HepG2 (cell line): ENCODE measurements around the gene CFAP61. TPM values are rescaled to one million over a fixed set of nuclear protein-coding genes. Genes with fewer than 3 reads are reported as not detected.

Experiments
- ATAC-seq: fragments of 200-7000 bp; cut with Tn5 transposase; 3 replicates; pipeline ENCODE4 v1.9.1; 2020; ENCODE audit warnings: mild to moderate bottlenecking, moderate library complexity
- BruUV-seq: library from RNA; stranded (reverse); fragments of 400-500 nt; replicated peaks from 2 replicates; lab custom pipeline; 2021; lab: Mats Ljungman, UMichigan
- CTCF ChIA-PET: fragments of 300-600 bp; formaldehyde crosslinking; extraction: SDS; loops from one replicate; lab custom pipeline; 2021; ENCODE audit warnings: low total read pairs, inconsistent platforms, low intra/inter-chr PET ratio; lab: Yijun Ruan, JAX
- POLR2A ChIA-PET: fragments of 350-600 bp; sonication (Branson Sonifier 250); formaldehyde crosslinking; loops from one replicate; lab custom pipeline; 2020; ENCODE audit warnings: antibody characterized with exemption, inconsistent platforms; lab: Yijun Ruan, JAX
- DNase-seq: peaks from one replicate; pipeline ENCODE4 v3.0.0-alpha.2; 2015; ENCODE audit warnings: low spot score
- FAIRE-seq: peaks from 3 replicates; lab custom pipeline; 2011; peaks lifted over from hg19 to GRCh38; lab: Jason Lieb, UNC
- H2AFZ ChIP-seq: one replicate; pipeline ENCODE4 v1.6.1; 2011; ENCODE audit warnings: low read length, inconsistent platforms
- H3K27ac ChIP-seq: fragments of 300-600 bp; 3 replicates; pipeline ENCODE4 v1.8.0; 2011; ENCODE audit warnings: mixed run types, mild to moderate bottlenecking, mixed read lengths, low read length, inconsistent platforms; ENCODE audit not compliant: insufficient read depth; ENCODE audit errors: extremely low read length
- H3K27me3 ChIP-seq, 2 experiments: fragments of 200-600 bp in 1 of 2; 2 replicates in 1 of 2; 3 replicates in 1 of 2; pipeline versions ENCODE4 v1.6.0 to v1.8.0; 2011; ENCODE audit warnings: low read length in 2 of 2, mild to moderate bottlenecking in 2 of 2, moderate library complexity in 2 of 2, inconsistent platforms in 1 of 2; ENCODE audit not compliant: insufficient read depth in 2 of 2, control insufficient read depth in 1 of 2
- H3K36me3 ChIP-seq, 2 experiments: fragments of 200-600 bp in 1 of 2; replicated peaks in 1 of 2; 2 replicates in 1 of 2; 3 replicates in 1 of 2; pipeline versions ENCODE4 v1.5.1 to v1.8.0; 2011; ENCODE audit warnings: low read length in 2 of 2, inconsistent platforms in 1 of 2; ENCODE audit not compliant: insufficient read depth in 2 of 2, control insufficient read depth in 1 of 2
- H3K4me1 ChIP-seq: 2 replicates; pipeline ENCODE4 v1.5.1; 2012; ENCODE audit warnings: low read length, inconsistent platforms; ENCODE audit not compliant: insufficient read depth
- H3K4me2 ChIP-seq: 2 replicates; pipeline ENCODE4 v1.6.0; 2011; ENCODE audit warnings: low read depth, low read length, inconsistent platforms
- H3K4me3 ChIP-seq, 3 experiments: fragments of 200-600 bp in 1 of 3; sonication (generic), shearing (Covaris generic) in 1 of 3; replicated peaks in 1 of 3; 2 replicates each; pipeline ENCODE4 v1.5.1; 2011 to 2016; ENCODE audit warnings: low read length in 3 of 3, inconsistent platforms in 2 of 3, low read depth in 2 of 3, mild to moderate bottlenecking in 2 of 3, control low read depth in 1 of 3, mixed read lengths in 1 of 3; ENCODE audit not compliant: insufficient read depth in 1 of 3
- H3K79me2 ChIP-seq: one replicate; pipeline ENCODE4 v1.6.1; 2011; ENCODE audit warnings: low read length, inconsistent platforms; ENCODE audit not compliant: insufficient read depth
- H3K9ac ChIP-seq: 2 replicates; pipeline ENCODE4 v1.6.0; 2011; ENCODE audit warnings: mild to moderate bottlenecking, low read depth, low read length, inconsistent platforms; ENCODE audit not compliant: insufficient read depth
- H3K9me3 ChIP-seq: 2 replicates; pipeline ENCODE4 v1.5.1; 2012; ENCODE audit warnings: mild to moderate bottlenecking, low read length
- H4K20me1 ChIP-seq: 2 replicates; pipeline ENCODE4 v1.6.0; 2011; ENCODE audit warnings: inconsistent platforms, mild to moderate bottlenecking, low read length, moderate library complexity; ENCODE audit not compliant: insufficient read depth
- CC2D1A ChIP-seq: sonication (generic); formaldehyde crosslinking; IDR thresholded peaks from 2 replicates; pipeline ENCODE4 v1.8.1; 2023; ENCODE audit warnings: mild to moderate bottlenecking, missing genetic modification reagents
- TARDBP ChIP-seq: sonication (generic); formaldehyde crosslinking; IDR thresholded peaks from 2 replicates; pipeline ENCODE4 v1.8.0; 2022; ENCODE audit warnings: mild to moderate bottlenecking, missing genetic modification reagents
- TSC22D2 ChIP-seq: sonication (generic); formaldehyde crosslinking; IDR thresholded peaks from 2 replicates; pipeline ENCODE4 v1.5.1; 2020; ENCODE audit warnings: missing genetic modification reagents, mild to moderate bottlenecking, borderline replicate concordance
- ZNF264 ChIP-seq: sonication (generic); formaldehyde crosslinking; IDR thresholded peaks from 2 replicates; pipeline ENCODE4 v1.4.0; 2020; ENCODE audit warnings: missing genetic modification reagents
- ZNF282 ChIP-seq: fragments of 450-650 bp; IDR thresholded peaks from 2 replicates; pipeline ENCODE4 v1.6.1; 2018; ENCODE audit not compliant: partially characterized antibody
- ZNF484 ChIP-seq: sonication (generic); formaldehyde crosslinking; IDR thresholded peaks from 2 replicates; pipeline ENCODE4 v1.5.1; 2020; ENCODE audit warnings: mild to moderate bottlenecking, low read depth, missing genetic modification reagents, borderline replicate concordance
- ZNF501 ChIP-seq: sonication (generic); formaldehyde crosslinking; IDR thresholded peaks from 2 replicates; pipeline ENCODE4 v1.5.1; 2020; ENCODE audit warnings: mild to moderate bottlenecking, moderate library complexity, missing genetic modification reagents
- ZNF883 ChIP-seq: sonication (generic); formaldehyde crosslinking; IDR thresholded peaks from 2 replicates; pipeline ENCODE4 v1.5.1; 2020; ENCODE audit warnings: mild to moderate bottlenecking, missing genetic modification reagents; ENCODE audit errors: not compliant biosample characterization
- WGBS: methylation state at CpG from one replicate; pipeline ENCODE4 v1.1.6; 2017; ENCODE audit warnings: low lambda C conversion rate; 5-methylcytosine and 5-hydroxymethylcytosine counted together
- in situ Hi-C: cut with HindIII; loops from 2 replicates; pipeline ENCODE4 v1.10.0; 2017; ENCODE audit warnings: low pct_unique_long_range_greater_than_20kb; ENCODE audit not compliant: extremely low pct_ligation_motif_present
- intact Hi-C: fragments of 100-400 bp; cut with micrococcal nuclease; formaldehyde crosslinking; loops from one replicate; pipeline ENCODE4 v1.10.0; 2022; ENCODE audit not compliant: unreplicated experiment
- polyA plus RNA-seq, 8 experiments: library from polyadenylated mRNA; depleted of rRNA in 3 of 8; stranded (reverse) in 7 of 8; unstranded in 1 of 8; fragments of >200 nt; fragmentation: Illumina TruSeq in 4 of 8; extraction: Trizol in 4 of 8; gene quantifications; 2 replicates each; pipeline versions ENCODE4 v1.2.1 to v1.2.3, GENCODE V29; 2011 to 2016; ENCODE audit warnings: low read depth in 4 of 8, missing spikeins in 1 of 8, mixed read lengths in 1 of 8; ENCODE audit not compliant: insufficient read depth in 1 of 8
- total RNA-seq, 5 experiments: library from RNA; depleted of rRNA; stranded (reverse); fragments of >200 nt; fragmentation: Illumina TruSeq; extraction: Trizol; gene quantifications; 2 replicates each; pipeline ENCODE4 v1.2.3, GENCODE V29; 2016; ENCODE audit warnings: low read depth in 1 of 5
- TF ChIP-seq, protein P1 (sequence below): sonication (generic); formaldehyde crosslinking; IDR thresholded peaks from 2 replicates; pipeline ENCODE4 v1.4.0; 2020; ENCODE audit warnings: missing genetic modification reagents
- TF ChIP-seq, protein P2 (sequence below): sonication (generic); formaldehyde crosslinking; IDR thresholded peaks from 2 replicates; pipeline ENCODE4 v1.4.0; 2020; ENCODE audit warnings: mild to moderate bottlenecking, missing genetic modification reagents
- TF ChIP-seq, protein P3 (sequence below): sonication (generic); formaldehyde crosslinking; IDR thresholded peaks from 2 replicates; pipeline ENCODE4 v1.5.0; 2020; ENCODE audit warnings: missing genetic modification reagents
- TF ChIP-seq, protein P4 (sequence below): conservative IDR thresholded peaks from 2 replicates; pipeline ENCODE4 v1.6.1; 2018; ENCODE audit warnings: missing genetic modification reagents
- TF ChIP-seq, protein P5 (sequence below): IDR thresholded peaks from 2 replicates; pipeline ENCODE4 v1.6.1; 2016; ENCODE audit warnings: missing genetic modification reagents, missing compliant biosample characterization
- TF ChIP-seq, protein P6 (sequence below), 2 experiments: sonication (generic) in 1 of 2; formaldehyde crosslinking in 1 of 2; IDR thresholded peaks; 2 replicates each; pipeline versions ENCODE4 v1.4.0 to v1.6.1; 2018 to 2020; ENCODE audit warnings: missing genetic modification reagents in 2 of 2, borderline replicate concordance in 1 of 2, low read depth in 1 of 2, mild to moderate bottlenecking in 1 of 2, missing biosample characterization in 1 of 2

The CFAP61 gene
- total and polyA plus RNA-seq, 2 of the 13 experiments (the other 11 are each of a cell fraction or from before 2014, with no cell fraction given) = 0.27 TPM; not detected in 1

DNA sequence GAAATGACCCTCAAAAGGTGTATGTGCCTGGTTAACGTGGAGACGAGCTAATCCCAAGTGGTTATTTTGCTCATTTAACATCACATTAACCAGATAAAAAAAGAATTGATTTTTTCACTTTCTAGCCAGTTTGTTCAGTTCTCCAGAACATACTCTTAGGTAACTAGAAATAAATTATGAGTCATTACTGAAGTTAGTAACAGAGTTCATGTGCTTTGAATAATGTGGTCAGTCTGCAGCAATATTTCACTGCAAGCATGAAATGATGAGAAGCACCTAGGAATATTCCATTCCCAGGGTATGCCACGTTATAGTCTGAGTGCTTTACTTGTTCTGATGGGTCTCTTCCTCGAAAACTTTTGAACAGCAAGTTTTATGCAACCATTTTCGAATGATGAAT, 177.3 kb downstream of the CFAP61 start (continued):
- TF ChIP-seq, protein P1, sequence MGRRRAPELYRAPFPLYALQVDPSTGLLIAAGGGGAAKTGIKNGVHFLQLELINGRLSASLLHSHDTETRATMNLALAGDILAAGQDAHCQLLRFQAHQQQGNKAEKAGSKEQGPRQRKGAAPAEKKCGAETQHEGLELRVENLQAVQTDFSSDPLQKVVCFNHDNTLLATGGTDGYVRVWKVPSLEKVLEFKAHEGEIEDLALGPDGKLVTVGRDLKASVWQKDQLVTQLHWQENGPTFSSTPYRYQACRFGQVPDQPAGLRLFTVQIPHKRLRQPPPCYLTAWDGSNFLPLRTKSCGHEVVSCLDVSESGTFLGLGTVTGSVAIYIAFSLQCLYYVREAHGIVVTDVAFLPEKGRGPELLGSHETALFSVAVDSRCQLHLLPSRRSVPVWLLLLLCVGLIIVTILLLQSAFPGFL (CRISPR knock-in tag) = no peak
- TF ChIP-seq, protein P2, sequence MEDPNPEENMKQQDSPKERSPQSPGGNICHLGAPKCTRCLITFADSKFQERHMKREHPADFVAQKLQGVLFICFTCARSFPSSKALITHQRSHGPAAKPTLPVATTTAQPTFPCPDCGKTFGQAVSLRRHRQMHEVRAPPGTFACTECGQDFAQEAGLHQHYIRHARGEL = no peak
- TF ChIP-seq ZNF501 (CRISPR knock-in tag) = no peak
- TF ChIP-seq, protein P3, sequence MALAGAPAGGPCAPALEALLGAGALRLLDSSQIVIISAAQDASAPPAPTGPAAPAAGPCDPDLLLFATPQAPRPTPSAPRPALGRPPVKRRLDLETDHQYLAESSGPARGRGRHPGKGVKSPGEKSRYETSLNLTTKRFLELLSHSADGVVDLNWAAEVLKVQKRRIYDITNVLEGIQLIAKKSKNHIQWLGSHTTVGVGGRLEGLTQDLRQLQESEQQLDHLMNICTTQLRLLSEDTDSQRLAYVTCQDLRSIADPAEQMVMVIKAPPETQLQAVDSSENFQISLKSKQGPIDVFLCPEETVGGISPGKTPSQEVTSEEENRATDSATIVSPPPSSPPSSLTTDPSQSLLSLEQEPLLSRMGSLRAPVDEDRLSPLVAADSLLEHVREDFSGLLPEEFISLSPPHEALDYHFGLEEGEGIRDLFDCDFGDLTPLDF (CRISPR knock-in tag) = no peak
- TF ChIP-seq, all 625 proteins: peak for 0

DNA sequence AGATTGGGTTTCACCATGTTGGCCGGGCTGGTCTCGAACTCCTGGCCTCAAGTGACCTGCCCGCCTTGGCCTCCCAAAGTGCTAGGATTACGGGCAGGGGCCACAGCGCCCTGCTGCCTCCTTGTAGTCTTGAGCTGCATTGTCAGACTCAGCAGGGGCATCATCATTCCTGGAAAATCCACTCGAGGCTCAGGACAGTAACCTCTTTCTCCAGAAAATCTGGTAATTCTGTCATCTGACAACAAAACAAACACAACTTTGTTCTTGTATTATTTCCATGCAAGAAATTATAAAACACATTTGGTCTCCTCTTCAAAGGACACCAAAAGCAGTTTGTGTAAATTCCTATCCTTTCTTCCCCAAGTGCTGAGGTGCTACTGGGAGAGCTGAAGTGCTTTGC, 178.4 kb downstream of the CFAP61 start:
- H3K27ac ChIP-seq = no peak overlapping the region

More for the DNA sequence above, 178.4 kb downstream of the CFAP61 start:
- TF ChIP-seq, protein P4, sequence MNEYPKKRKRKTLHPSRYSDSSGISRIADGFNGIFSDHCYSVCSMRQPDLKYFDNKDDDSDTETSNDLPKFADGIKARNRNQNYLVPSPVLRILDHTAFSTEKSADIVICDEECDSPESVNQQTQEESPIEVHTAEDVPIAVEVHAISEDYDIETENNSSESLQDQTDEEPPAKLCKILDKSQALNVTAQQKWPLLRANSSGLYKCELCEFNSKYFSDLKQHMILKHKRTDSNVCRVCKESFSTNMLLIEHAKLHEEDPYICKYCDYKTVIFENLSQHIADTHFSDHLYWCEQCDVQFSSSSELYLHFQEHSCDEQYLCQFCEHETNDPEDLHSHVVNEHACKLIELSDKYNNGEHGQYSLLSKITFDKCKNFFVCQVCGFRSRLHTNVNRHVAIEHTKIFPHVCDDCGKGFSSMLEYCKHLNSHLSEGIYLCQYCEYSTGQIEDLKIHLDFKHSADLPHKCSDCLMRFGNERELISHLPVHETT (CRISPR knock-in tag) = no peak
- TF ChIP-seq ZNF282 = no peak
- TF ChIP-seq TARDBP = no peak
- no peak for TF ChIP-seq CC2D1A (CRISPR knock-in tag)
- no peak for TF ChIP-seq TSC22D2 (CRISPR knock-in tag)
- no peak for TF ChIP-seq ZNF883 (CRISPR knock-in tag)
- TF ChIP-seq, protein P5, sequence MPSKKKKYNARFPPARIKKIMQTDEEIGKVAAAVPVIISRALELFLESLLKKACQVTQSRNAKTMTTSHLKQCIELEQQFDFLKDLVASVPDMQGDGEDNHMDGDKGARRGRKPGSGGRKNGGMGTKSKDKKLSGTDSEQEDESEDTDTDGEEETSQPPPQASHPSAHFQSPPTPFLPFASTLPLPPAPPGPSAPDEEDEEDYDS (CRISPR knock-in tag) = no peak
- no peak for TF ChIP-seq ZNF264 (CRISPR knock-in tag)
- TF ChIP-seq, protein P6, sequence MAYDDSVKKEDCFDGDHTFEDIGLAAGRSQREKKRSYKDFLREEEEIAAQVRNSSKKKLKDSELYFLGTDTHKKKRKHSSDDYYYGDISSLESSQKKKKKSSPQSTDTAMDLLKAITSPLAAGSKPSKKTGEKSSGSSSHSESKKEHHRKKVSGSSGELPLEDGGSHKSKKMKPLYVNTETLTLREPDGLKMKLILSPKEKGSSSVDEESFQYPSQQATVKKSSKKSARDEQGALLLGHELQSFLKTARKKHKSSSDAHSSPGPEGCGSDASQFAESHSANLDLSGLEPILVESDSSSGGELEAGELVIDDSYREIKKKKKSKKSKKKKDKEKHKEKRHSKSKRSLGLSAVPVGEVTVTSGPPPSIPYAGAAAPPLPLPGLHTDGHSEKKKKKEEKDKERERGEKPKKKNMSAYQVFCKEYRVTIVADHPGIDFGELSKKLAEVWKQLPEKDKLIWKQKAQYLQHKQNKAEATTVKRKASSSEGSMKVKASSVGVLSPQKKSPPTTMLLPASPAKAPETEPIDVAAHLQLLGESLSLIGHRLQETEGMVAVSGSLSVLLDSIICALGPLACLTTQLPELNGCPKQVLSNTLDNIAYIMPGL (CRISPR knock-in tag; IDR thresholded peaks at IDR 0.05; ENCODE audit: borderline replicate concordance in 1 of 2, low read depth in 1 of 2) = no peak
- no peak for TF ChIP-seq ZNF484
- FAIRE-seq = no peak
- ATAC-seq = no peak
- 19% methylated on average over 6 of the region's 6 CpGs for WGBS
- no peaks in the 10 kb centered on the region for H3K9me3 ChIP-seq
- no peaks in the 10 kb centered on the region for H3K4me1 ChIP-seq
- no peaks in the 10 kb centered on the region for H4K20me1 ChIP-seq
- H3K79me2 ChIP-seq = no peaks in the 10 kb centered on the region
- POLR2A ChIA-PET = no interaction called here
- no peak overlapping the region for H2AFZ ChIP-seq
- in situ Hi-C loops (no loop called here), intact Hi-C loops (loop anchor here (10.0 kb wide), 1 partner anchor 574 kb away; no protein-coding TSS in a partner anchor)
- no peak for DNase-seq
- H3K36me3 ChIP-seq = no peaks in the 10 kb centered on the region
- H3K4me3 ChIP-seq = no peak overlapping the region
- CTCF ChIA-PET = no interaction called here
- H3K27me3 ChIP-seq = peaks cover 10 to 43% of the 10 kb centered on the region in 2 experiments; a peak in 2 of 5 replicates
- no TSS peak for BruUV-seq
- no peak overlapping the region for H3K9ac ChIP-seq
- no peak overlapping the region for H3K4me2 ChIP-seq
